GM21737 (cell line): ENCODE measurements around the gene CDC27.
"Not testable (repeated sequence)": the region's sequence is repeated elsewhere in the genome, so short reads cannot be mapped to it uniquely, and the experiment has no call there.

Experiments used
- ATAC-seq: cut with Tn5 transposase; IDR thresholded peaks from one replicate; pipeline ENCODE4 v1.9.1; 2021; ENCODE audit warnings: mild to moderate bottlenecking, moderate library complexity; ENCODE audit not compliant: unreplicated experiment

The CDC27 gene

DNA sequence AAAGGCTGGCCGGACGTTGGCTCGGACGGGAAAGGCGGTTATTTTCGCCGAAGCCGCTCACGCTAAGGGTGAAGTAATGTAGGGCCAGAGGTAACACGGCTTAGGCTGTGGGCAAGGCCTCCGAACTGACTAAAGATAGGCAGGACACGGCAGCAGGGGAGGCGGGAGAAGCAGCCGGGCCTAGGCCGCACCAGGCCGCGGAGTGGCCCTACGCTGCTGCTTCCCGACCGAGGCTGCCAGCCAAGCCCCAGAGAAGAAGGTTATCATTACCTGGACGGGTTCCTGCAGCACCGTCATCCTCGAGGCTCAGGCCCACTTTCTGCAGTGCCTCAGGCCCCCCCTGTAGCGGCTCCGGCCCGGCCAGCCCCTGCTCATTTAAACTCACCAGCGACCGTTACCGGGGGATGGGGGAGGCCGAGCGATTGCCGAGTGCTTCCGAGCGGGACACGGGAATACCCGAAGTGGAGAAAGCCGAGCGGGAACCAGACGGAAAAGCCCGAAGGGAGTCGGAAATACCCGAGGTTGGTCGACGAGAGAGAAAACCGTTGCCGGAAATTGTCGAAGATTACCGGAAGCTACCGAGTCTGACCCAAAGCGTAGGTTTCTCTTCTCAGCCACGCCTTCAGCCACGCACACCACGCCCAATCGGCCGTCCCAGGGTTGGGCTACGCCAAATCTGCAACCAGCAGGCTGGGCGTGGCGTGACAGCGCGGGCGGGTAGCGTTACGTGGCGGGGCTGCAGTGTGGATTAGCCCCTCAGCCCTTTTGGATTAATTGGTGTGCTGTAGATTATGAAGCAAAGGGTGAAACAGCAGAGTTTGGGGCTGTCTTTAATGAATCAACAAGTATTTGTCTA, at the start of gene CDC27:
CDC27 (minus strand) TSS at position 420 of the 856 bp plus-strand sequence; CDS start at position 297, 123 bp downstream.
- peak; percentile 94 for ATAC-seq

- no peak for ATAC-seq
Measured at GRCh38 chr17:47238321-47239010, 49.4 kb upstream of the CDC27 start.

- no peak for ATAC-seq
Measured at GRCh38 chr17:47237841-47238240, 48.7 kb upstream of the CDC27 start.

- ATAC-seq: no peak
Measured at GRCh38 chr17:47235923-47236322, 46.8 kb upstream of the CDC27 start.

DNA sequence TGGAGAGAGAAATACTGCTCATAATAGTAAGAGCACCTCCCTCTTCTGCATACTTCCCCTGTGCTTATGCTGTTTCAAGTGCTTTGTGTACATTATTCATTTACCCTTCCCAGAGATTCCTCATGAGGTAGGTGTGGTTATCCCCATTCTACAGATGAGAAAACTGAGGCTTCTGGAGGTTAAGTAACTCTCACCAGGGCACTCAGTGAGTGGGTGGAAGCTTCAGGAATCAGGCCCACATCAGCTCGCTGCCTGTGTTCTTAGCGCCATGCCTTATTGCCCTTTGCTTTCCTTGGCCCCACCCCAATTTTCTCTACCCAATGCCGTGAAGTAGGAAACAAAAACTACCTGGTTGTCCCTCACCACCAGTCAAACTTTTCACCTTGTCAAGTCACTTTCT, 46.4 kb upstream of the CDC27 start:
- ATAC-seq: no peak

GRCh38 chr17:47232465-47232864, 43.4 kb upstream of the CDC27 start:
- no peak for ATAC-seq

DNA sequence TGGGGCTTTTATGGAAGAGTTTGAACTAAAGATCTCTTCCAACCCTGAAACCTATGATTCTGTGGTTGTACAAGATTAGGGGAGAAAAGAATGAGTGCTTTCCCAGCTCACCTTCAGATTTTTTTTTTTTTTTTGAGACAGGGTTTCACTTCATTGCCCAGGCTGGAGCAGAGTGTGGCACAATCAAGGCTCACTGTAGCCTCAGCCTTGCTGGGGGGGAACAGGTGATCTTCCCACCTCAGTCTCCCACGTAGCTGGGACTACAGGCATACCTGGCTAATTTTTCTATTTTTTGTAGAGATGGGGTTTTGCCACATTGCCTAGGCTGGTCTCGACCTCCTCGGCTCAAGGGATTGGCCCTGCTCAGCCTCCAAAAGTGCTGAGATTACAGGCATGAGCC, 42.8 kb upstream of the CDC27 start:
- no peak for ATAC-seq

DNA sequence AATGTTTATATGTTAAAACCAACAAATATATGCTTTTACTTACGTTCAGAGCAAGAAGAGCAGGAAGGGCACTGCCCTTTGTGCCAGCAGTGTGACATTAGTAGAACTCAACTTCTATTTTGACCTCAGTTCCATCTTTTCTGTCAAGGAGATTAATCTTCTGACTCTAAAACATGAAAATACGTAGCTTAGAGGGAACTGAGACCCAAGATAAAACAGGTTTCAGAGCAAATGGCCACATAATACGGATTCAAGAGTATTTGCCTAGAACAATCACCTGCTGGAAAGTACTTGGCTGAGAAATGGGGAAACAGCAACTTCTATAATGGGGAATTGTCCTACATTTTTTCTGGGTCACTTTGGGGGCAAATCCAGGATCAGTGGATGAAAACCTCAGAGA, 42.2 kb upstream of the CDC27 start:
- ATAC-seq: no peak

DNA sequence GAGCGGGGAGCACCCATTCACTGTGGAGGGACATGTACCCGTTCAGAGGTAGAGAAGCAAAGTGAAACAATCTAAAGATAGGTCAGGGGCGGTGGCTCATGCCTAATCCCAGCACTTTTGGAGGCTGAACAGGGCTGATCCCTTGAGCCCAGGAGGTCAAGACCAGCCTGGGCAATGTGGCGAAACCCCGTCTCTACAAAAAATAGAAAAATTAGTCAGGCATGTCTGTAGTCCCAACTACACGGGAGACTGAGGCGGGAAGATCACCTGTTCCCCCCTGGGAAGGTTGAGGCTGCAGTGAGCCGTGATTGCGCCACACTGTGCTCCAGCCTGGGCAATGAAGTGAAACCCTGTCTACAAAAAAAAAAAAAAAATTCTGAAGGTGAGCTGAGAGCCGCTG, 41.8 kb upstream of the CDC27 start:
- ATAC-seq: no peak

GRCh38 chr17:47229535-47230443, 40.7 kb upstream of the CDC27 start:
- no peak for ATAC-seq

GRCh38 chr17:47227862-47228261, 38.8 kb upstream of the CDC27 start:
- ATAC-seq: no peak

DNA sequence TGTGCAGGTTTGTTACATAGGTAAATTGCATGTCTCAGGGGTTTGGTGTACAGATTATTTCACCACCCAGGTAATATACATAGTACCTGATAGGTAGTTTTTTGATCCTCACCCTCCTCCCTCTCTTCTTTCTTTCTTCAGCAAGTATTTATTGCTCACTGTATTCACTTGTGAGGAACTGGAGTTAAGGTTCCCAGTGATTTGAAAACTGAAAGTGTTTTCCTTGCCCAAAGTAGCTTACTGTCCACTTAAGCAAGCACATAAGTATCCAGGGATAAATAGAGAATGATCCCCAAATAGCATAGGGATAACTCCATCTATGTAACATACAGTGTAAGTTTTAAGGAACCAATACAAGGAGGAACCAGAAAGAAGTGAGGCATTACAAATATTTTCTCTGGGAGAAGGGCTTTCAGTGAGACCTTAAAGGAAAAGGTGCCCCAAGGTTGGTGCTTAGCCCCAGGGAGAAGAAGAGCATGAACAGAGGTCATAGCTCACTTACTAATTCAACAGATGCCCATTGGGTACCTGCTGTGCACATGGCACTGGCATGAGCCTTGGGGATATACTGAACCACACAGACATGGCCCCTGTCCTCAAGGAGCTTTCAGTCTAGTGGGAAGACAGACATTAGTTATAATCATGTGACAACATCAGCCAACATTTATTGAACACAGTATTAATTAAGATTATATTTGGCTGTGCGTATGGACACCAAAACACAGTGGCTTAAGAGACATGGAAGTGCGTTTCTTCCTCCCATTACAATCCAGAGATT, 37.0 kb upstream of the CDC27 start:
- ATAC-seq: no peak

- no peak for ATAC-seq
Measured at GRCh38 chr17:47225436-47225858, 36.4 kb upstream of the CDC27 start.

DNA sequence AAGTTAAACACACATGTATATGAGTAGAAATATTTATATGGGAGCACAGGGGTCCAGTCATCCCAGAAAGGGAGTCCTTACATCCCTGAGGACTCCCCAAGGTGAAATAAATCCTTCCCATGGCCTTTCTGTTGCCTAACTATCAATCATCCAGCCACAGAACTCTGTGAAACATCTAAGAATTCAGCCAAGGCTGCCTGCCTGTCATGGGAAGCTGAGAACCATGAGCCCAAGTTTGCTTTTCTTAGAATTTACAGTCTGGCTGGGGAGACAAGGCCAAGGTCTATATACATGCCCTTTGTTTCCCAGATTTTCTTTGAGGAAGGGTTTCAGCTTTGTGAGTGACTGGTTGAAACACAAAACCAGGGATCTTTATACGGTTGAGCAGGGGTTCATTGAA, 35.9 kb upstream of the CDC27 start:
- no peak for ATAC-seq

- ATAC-seq: not testable (repeated sequence)
Measured at GRCh38 chr17:47224077-47224476, 35.0 kb upstream of the CDC27 start.

DNA sequence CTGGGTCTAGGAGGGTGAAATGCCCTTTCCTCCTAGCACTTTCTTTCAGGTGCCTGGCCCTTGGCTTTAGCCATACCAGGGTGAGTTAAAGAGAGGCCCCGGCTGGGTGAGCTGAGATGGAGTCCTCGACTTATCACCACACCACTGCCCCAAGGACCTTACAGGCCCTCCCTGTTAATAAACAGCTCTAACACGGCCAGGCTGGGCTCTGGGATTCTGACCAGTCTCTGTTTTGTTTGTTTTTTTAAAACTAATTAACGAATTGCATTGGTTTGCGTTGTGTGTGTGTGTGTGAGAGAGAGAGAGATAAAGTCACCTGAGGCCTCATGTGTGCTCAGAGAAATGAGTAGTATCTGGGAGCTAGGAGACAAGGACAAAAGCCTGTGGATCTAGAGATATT, 34.4 kb upstream of the CDC27 start:
- no peak for ATAC-seq

- ATAC-seq: no peak
Measured at GRCh38 chr17:47223007-47223406, 33.9 kb upstream of the CDC27 start.

GRCh38 chr17:47222047-47222446, 33.0 kb upstream of the CDC27 start:
- no peak for ATAC-seq

- no peak for ATAC-seq
Measured at GRCh38 chr17:47221154-47221553, 32.1 kb upstream of the CDC27 start.

- ATAC-seq: no peak
Measured at GRCh38 chr17:47220531-47220999, 31.5 kb upstream of the CDC27 start.
